Measurements from ENCODE around the gene OSBP. TPM values are rescaled to one million over a fixed set of nuclear protein-coding genes. Genes with fewer than 3 reads are reported as not detected.
A peak's percentile ranks its signal among the peaks of the same experiment; 100 is the strongest.

Gene OSBP
- total RNA-seq, 1 donor, result 35.5 TPM

DNA sequence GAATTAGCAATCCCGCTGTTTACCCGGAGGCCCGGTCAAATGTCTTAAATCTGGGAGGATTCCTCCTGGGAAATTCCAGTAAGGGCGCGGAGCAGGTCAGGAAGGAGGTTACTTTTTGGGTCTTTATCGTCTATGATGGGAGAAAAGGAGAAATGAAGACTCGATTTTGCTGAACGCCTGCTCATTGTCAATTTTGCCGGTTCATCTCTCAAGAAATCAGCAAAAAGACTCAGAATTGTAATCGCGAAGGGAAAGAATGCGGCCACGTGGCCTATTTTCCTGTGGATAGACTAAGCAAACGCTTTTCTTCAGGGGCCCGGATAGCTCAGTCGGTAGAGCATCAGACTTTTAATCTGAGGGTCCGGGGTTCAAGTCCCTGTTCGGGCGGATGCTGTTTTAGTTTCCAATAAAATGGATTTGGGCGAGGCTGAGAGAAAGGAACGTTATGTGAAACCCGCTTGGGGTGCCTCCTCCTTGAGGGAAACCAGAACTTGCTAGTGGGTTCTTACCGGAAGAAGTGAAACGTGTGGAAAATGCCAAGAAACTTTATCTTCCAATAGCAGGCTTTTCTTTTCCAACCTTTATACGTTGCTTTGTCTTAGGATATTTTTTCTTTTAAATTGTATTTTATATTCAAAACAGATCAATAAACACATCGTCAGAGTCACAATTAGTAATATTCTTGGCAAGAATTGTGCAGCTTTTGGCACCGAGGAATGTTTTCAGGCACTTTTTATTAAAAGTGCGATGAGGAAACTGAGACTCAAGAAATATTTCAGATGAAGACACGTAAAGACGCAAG is 59.3 kb downstream of the OSBP start:
- peak; percentile 92 for DNase-seq (ENCODE audit: low read depth)
- TF ChIP-seq, protein P1, sequence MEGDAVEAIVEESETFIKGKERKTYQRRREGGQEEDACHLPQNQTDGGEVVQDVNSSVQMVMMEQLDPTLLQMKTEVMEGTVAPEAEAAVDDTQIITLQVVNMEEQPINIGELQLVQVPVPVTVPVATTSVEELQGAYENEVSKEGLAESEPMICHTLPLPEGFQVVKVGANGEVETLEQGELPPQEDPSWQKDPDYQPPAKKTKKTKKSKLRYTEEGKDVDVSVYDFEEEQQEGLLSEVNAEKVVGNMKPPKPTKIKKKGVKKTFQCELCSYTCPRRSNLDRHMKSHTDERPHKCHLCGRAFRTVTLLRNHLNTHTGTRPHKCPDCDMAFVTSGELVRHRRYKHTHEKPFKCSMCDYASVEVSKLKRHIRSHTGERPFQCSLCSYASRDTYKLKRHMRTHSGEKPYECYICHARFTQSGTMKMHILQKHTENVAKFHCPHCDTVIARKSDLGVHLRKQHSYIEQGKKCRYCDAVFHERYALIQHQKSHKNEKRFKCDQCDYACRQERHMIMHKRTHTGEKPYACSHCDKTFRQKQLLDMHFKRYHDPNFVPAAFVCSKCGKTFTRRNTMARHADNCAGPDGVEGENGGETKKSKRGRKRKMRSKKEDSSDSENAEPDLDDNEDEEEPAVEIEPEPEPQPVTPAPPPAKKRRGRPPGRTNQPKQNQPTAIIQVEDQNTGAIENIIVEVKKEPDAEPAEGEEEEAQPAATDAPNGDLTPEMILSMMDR (IDR thresholded peaks at IDR 0.05; ENCODE audit: insufficient read depth, low read length), result no peak
- H3K4me3 ChIP-seq (ENCODE audit: low read depth, low read length), result peak overlapping the region; percentile 52

- TF ChIP-seq, protein P1 (IDR thresholded peaks at IDR 0.05; ENCODE audit: insufficient read depth, low read length), result no peak
- no peak for DNase-seq (ENCODE audit: low read depth)
These were observed 59.9 kb downstream of the OSBP start for GRCh38 chr11:59555601-59556114.

GRCh38 chr11:59553323-59553722 is 62.3 kb downstream of the OSBP start:
- no peak overlapping the region for H3K4me3 ChIP-seq (ENCODE audit: low read depth, low read length)
- TF ChIP-seq, protein P1 (IDR thresholded peaks at IDR 0.05; ENCODE audit: insufficient read depth, low read length), result no peak
- no peak for DNase-seq (ENCODE audit: low read depth)

More at GRCh38 chr11:59555601-59556114, 59.9 kb downstream of the OSBP start:
- H3K4me3 ChIP-seq (ENCODE audit: low read depth, low read length), result peak overlapping the region; percentile 52

GRCh38 chr11:59552844-59553243 is 62.7 kb downstream of the OSBP start:
- DNase-seq (ENCODE audit: low read depth), result no peak
- TF ChIP-seq, protein P1 (IDR thresholded peaks at IDR 0.05; ENCODE audit: insufficient read depth, low read length), result no peak

GRCh38 chr11:59551659-59552521 is 63.7 kb downstream of the OSBP start:
- TF ChIP-seq, protein P1 (IDR thresholded peaks at IDR 0.05; ENCODE audit: insufficient read depth, low read length), result no peak
- peak overlapping the region; percentile 66 for H3K4me3 ChIP-seq (ENCODE audit: low read depth, low read length)
- DNase-seq (ENCODE audit: low read depth), result peak; percentile 94

More at GRCh38 chr11:59552844-59553243, 62.7 kb downstream of the OSBP start:
- H3K4me3 ChIP-seq (ENCODE audit: low read depth, low read length), result no peak overlapping the region

- TF ChIP-seq, protein P1 (IDR thresholded peaks at IDR 0.05; ENCODE audit: insufficient read depth, low read length), result no peak
- peak; percentile 96 for DNase-seq (ENCODE audit: low read depth)
- peak overlapping the region; percentile 66 for H3K4me3 ChIP-seq (ENCODE audit: low read depth, low read length)
These were observed 64.5 kb downstream of the OSBP start for GRCh38 chr11:59550842-59551658.
